HCT116 (cell line): ENCODE results near the gene BRIP1. TPM values are rescaled to one million over a fixed set of nuclear protein-coding genes. Genes with fewer than 3 reads are reported as not detected.

ENCODE experiments used
- ATAC-seq: fragments of 200-7000 bp; cut with Tn5 transposase; 2 replicates; pipeline ENCODE4 v1.9.1; 2020; ENCODE audit warnings: mild to moderate bottlenecking, moderate library complexity
- BruUV-seq: library from RNA; stranded (reverse); fragments of 400-500 nt; replicated peaks from 2 replicates; lab custom pipeline; 2021; lab: Mats Ljungman, UMichigan
- CTCF ChIA-PET: fragments of 300-600 bp; sonication (Branson Sonifier 250); formaldehyde crosslinking; loops from one replicate; lab custom pipeline; 2021; ENCODE audit warnings: antibody characterized with exemption; lab: Charles Lee
- POLR2A ChIA-PET: fragments of 300-600, 350-600 bp; sonication (Branson Sonifier 250); formaldehyde crosslinking; loops from one replicate; lab custom pipeline; 2021; ENCODE audit warnings: antibody characterized with exemption; lab: Charles Lee
- RAD21 ChIA-PET, 2 experiments: fragments of 300-600 bp; sonication (Branson Sonifier 250); formaldehyde crosslinking; loops; one replicate each; lab custom pipeline; 2023; ENCODE audit warnings: low total read pairs in 2 of 2; ENCODE audit not compliant: uncharacterized antibody in 2 of 2, unreplicated experiment in 2 of 2, low non-redundant PET in 1 of 2; lab: Charles Lee
- DNase-seq: peaks from one replicate; pipeline ENCODE4 v3.0.0-alpha.2; 2010; ENCODE audit warnings: low read depth, low spot score
- H2AFZ ChIP-seq: fragments of 200-600 bp; shearing (Covaris generic), sonication (generic); 2 replicates; pipeline ENCODE4 v1.6.1; 2017; ENCODE audit warnings: low read depth, mixed run types, mixed read lengths, antibody characterized with exemption, low read length; ENCODE audit not compliant: poor library complexity, severe bottlenecking
- H3K27ac ChIP-seq: 2 replicates; pipeline ENCODE4 v1.5.1; 2012; ENCODE audit warnings: low read depth, low read length
- H3K27me3 ChIP-seq: fragments of 200-600 bp; sonication (generic); 2 replicates; pipeline ENCODE4 v1.6.1; 2016; ENCODE audit warnings: mixed run types, low read length, mixed read lengths; ENCODE audit not compliant: insufficient read depth
- H3K36me3 ChIP-seq, 2 experiments: fragments of 200-500 bp in 1 of 2; fragments of 200-600 bp in 1 of 2; sonication (Bioruptor generic) in 1 of 2; sonication (generic) in 1 of 2; 2 replicates each; pipeline versions ENCODE4 v1.5.1 to v1.6.1; 2014 to 2016; ENCODE audit warnings: low read length in 2 of 2, inconsistent platforms in 1 of 2, mixed read lengths in 1 of 2, mixed run types in 1 of 2; ENCODE audit not compliant: insufficient read depth in 2 of 2, control insufficient read depth in 1 of 2
- H3K4me1 ChIP-seq, 2 experiments: fragments of 200-600 bp in 1 of 2; sonication (generic) in 1 of 2; 2 replicates each; pipeline versions ENCODE4 v1.5.1 to v1.6.1; 2012 to 2017; ENCODE audit warnings: low read length in 2 of 2, inconsistent platforms in 1 of 2, mild to moderate bottlenecking in 1 of 2, mixed read lengths in 1 of 2, mixed run types in 1 of 2, moderate library complexity in 1 of 2; ENCODE audit not compliant: insufficient read depth in 2 of 2, control insufficient read depth in 1 of 2
- H3K4me2 ChIP-seq: fragments of 200-600 bp; sonication (generic); 2 replicates; pipeline ENCODE4 v1.6.1; 2017; ENCODE audit warnings: mixed run types, low read length, mixed read lengths
- H3K4me3 ChIP-seq, 2 experiments: fragments of 200-600 bp in 1 of 2; sonication (generic) in 1 of 2; replicated peaks in 1 of 2; 2 replicates each; pipeline ENCODE4 v1.5.1; 2011 to 2016; ENCODE audit warnings: low read length in 2 of 2, control low read depth in 1 of 2, low read depth in 1 of 2, mild to moderate bottlenecking in 1 of 2, mixed read lengths in 1 of 2, mixed run types in 1 of 2
- H3K79me2 ChIP-seq: fragments of 200-600 bp; sonication (generic); 2 replicates; pipeline ENCODE4 v1.6.1; 2017; ENCODE audit warnings: mild to moderate bottlenecking, mixed run types, low read length, moderate library complexity, mixed read lengths; ENCODE audit not compliant: insufficient read depth
- H3K9ac ChIP-seq: fragments of 200-600 bp; sonication (generic); 2 replicates; pipeline ENCODE4 v1.6.1; 2016; ENCODE audit warnings: low read length, mixed read lengths
- H3K9me2 ChIP-seq: fragments of 200-600 bp; sonication (generic), shearing (Covaris generic); 2 replicates; pipeline ENCODE4 v1.6.1; 2017; ENCODE audit warnings: mixed run types, mild to moderate bottlenecking, moderate library complexity; ENCODE audit not compliant: insufficient read depth
- H3K9me3 ChIP-seq, 2 experiments: fragments of 200-500 bp in 1 of 2; fragments of 200-600 bp in 1 of 2; sonication (Bioruptor generic) in 1 of 2; sonication (generic) in 1 of 2; 2 replicates each; pipeline ENCODE4 v1.6.1; 2014 to 2017; ENCODE audit warnings: low read length in 2 of 2, mixed read lengths in 2 of 2, inconsistent platforms in 1 of 2, low read depth in 1 of 2, mild to moderate bottlenecking in 1 of 2, mixed run types in 1 of 2, moderate library complexity in 1 of 2; ENCODE audit not compliant: control insufficient read depth in 1 of 2, insufficient read depth in 1 of 2
- H4K20me1 ChIP-seq: fragments of 200-600 bp; sonication (generic), shearing (Covaris generic); 2 replicates; pipeline ENCODE4 v1.6.1; 2017; ENCODE audit warnings: mixed run types, mild to moderate bottlenecking, moderate library complexity; ENCODE audit not compliant: insufficient read depth
- EZH2phosphoT487 ChIP-seq: fragments of 200-600 bp; IDR thresholded peaks from 2 replicates; pipeline ENCODE4 v1.6.1; 2018; ENCODE audit warnings: antibody characterized with exemption, borderline replicate concordance
- FOSL1 ChIP-seq: IDR thresholded peaks from 2 replicates; pipeline ENCODE4 v1.6.1; 2012; ENCODE audit warnings: low read depth
- JUND ChIP-seq: IDR thresholded peaks from 2 replicates; pipeline ENCODE4 v1.6.1; 2012
- POLR2A ChIP-seq: IDR thresholded peaks from 2 replicates; pipeline ENCODE4 v1.7.0; 2011; ENCODE audit warnings: borderline replicate concordance; ENCODE audit not compliant: insufficient read depth, insufficient read length; ENCODE audit errors: extremely low read depth
- REST ChIP-seq: IDR thresholded peaks from 2 replicates; pipeline ENCODE4 v1.6.1; 2012; ENCODE audit warnings: low read depth
- SRF ChIP-seq: IDR thresholded peaks from 2 replicates; pipeline ENCODE4 v1.6.1; 2012; ENCODE audit warnings: low read depth
- ZBTB33 ChIP-seq: IDR thresholded peaks from 2 replicates; pipeline ENCODE4 v1.6.1; 2011; ENCODE audit warnings: mild to moderate bottlenecking, low read length, moderate library complexity; ENCODE audit not compliant: insufficient replicate concordance; ENCODE audit errors: extremely low read depth
- intact Hi-C: fragments of 100-400 bp; cut with micrococcal nuclease; formaldehyde crosslinking; loops from 2 replicates; pipeline ENCODE4 v1.10.0; 2022
- total RNA-seq: library from RNA; stranded (reverse); gene quantifications from one replicate; pipeline ENCODE4 v1.2.1, GENCODE V29; 2021; ENCODE audit not compliant: unreplicated experiment

BRIP1 gene
- total RNA-seq, 1 experiment from 2014 or later: 22.2 TPM

- no peak for TF ChIP-seq REST
These were observed 139.4 kb downstream of the BRIP1 start (continued) for GRCh38 chr17:61723914-61724313.

GRCh38 chr17:61723183-61723582, 140.1 kb downstream of the BRIP1 start:
- Histone ChIP-seq H3K4me2 (no peak overlapping the region), H3K27me3 (no peaks in the 10 kb centered on the region), H3K9me3 (no peaks in the 10 kb centered on the region), H3K9ac (no peak overlapping the region), H2AFZ (no peak overlapping the region), H3K27ac (no peak overlapping the region), H3K4me3 (no peak overlapping the region), H4K20me1 (no peaks in the 10 kb centered on the region), H3K4me1 (no peaks in the 10 kb centered on the region), H3K79me2 (no peaks in the 10 kb centered on the region), H3K9me2 (no peaks in the 10 kb centered on the region), H3K36me3 (no peaks in the 10 kb centered on the region; a peak in 1 of 4 replicates)
- TF ChIP-seq EZH2phosphoT487: no peak
- no peak for TF ChIP-seq FOSL1
- no peak for TF ChIP-seq SRF
- TF ChIP-seq ZBTB33: no peak
- no peak for TF ChIP-seq POLR2A
- no peak for TF ChIP-seq JUND
- ChIA-PET CTCF (no interaction called here), RAD21 (no interaction called here), POLR2A (interaction anchor here (1.5 kb wide), 1 partner anchor 10 kb away, joined by 3 read pairs; no protein-coding TSS in a partner anchor)
- no TSS peak for BruUV-seq
- intact Hi-C loops: no loop called here
- DNase-seq (no peak), ATAC-seq (no peak)
